Loucy (cell line): ENCODE measurements around the gene USP6.

ENCODE experiments used
- H2AFZ ChIP-seq: fragments of 200-600 bp; sonication (generic); 2 replicates; pipeline ENCODE4 v1.6.0; 2016; ENCODE audit warnings: antibody characterized with exemption, mild to moderate bottlenecking, low read length, moderate library complexity
- H3F3A ChIP-seq: fragments of 200-600 bp; 2 replicates; pipeline ENCODE4 v1.6.0; 2016; ENCODE audit warnings: antibody characterized with exemption, low read depth, mild to moderate bottlenecking
- H3K27me3 ChIP-seq: fragments of 200-600 bp; sonication (generic); 2 replicates; pipeline ENCODE4 v1.6.1; 2014; ENCODE audit warnings: low read length, mild to moderate bottlenecking; ENCODE audit not compliant: insufficient read depth, poor library complexity, severe bottlenecking
- H3K36me3 ChIP-seq: fragments of 200-600 bp; sonication (generic); 2 replicates; pipeline ENCODE4 v1.6.1; 2016; ENCODE audit warnings: low read length; ENCODE audit not compliant: insufficient read depth
- H3K4me1 ChIP-seq: fragments of 200-600 bp; sonication (generic); 2 replicates; pipeline ENCODE4 v1.5.1; 2014; ENCODE audit warnings: low read length, mild to moderate bottlenecking; ENCODE audit not compliant: insufficient read depth, poor library complexity, severe bottlenecking
- H3K4me2 ChIP-seq: fragments of 200-600 bp; sonication (generic); 2 replicates; pipeline ENCODE4 v1.6.0; 2014; ENCODE audit warnings: antibody characterized with exemption, low read length, low read depth, mild to moderate bottlenecking; ENCODE audit not compliant: poor library complexity, severe bottlenecking
- H3K4me3 ChIP-seq: fragments of 200-600 bp; sonication (generic); 2 replicates; pipeline ENCODE4 v1.5.1; 2014; ENCODE audit warnings: low read length, mild to moderate bottlenecking, mixed read lengths; ENCODE audit not compliant: poor library complexity, severe bottlenecking
- H3K79me2 ChIP-seq: fragments of 200-600 bp; sonication (generic); 2 replicates; pipeline ENCODE4 v1.6.1; 2014; ENCODE audit warnings: low read length; ENCODE audit not compliant: insufficient read depth
- H3K9ac ChIP-seq: fragments of 200-600 bp; sonication (generic); 2 replicates; pipeline ENCODE4 v1.6.0; 2014; ENCODE audit warnings: mild to moderate bottlenecking, low read depth, low read length, moderate library complexity; ENCODE audit not compliant: poor library complexity, severe bottlenecking
- H3K9me2 ChIP-seq: fragments of 200-600 bp; sonication (generic); replicated peaks from 2 replicates; pipeline ENCODE4 v1.6.1; 2016; ENCODE audit warnings: low read depth, low read length, mixed read lengths
- H3K9me3 ChIP-seq: fragments of 200-600 bp; sonication (generic); 2 replicates; pipeline ENCODE4 v1.6.1; 2014; ENCODE audit warnings: mild to moderate bottlenecking, antibody characterized with exemption, low read length, low read depth; ENCODE audit not compliant: insufficient read depth
- H4K20me1 ChIP-seq: fragments of 200-600 bp; sonication (generic); 2 replicates; pipeline ENCODE4 v1.6.0; 2014; ENCODE audit warnings: antibody characterized with exemption, low read length, mild to moderate bottlenecking; ENCODE audit not compliant: insufficient read depth, poor library complexity, severe bottlenecking
- CTCF ChIP-seq: fragments of 200-600 bp; sonication (generic); conservative IDR thresholded peaks from 2 replicates; pipeline ENCODE4 v1.5.1; 2014; ENCODE audit warnings: mild to moderate bottlenecking, antibody characterized with exemption, low read length
- EZH2phosphoT487 ChIP-seq: fragments of 200-600 bp; IDR thresholded peaks from 2 replicates; pipeline ENCODE4 v1.6.1; 2018; ENCODE audit warnings: antibody characterized with exemption, mild to moderate bottlenecking, moderate library complexity, borderline replicate concordance

USP6 gene

GRCh38 chr17:5184288-5184687 lies 68.5 kb downstream of the USP6 start:
- H3F3A ChIP-seq: no peaks in the 10 kb centered on the region
- H4K20me1 ChIP-seq: no peaks in the 10 kb centered on the region
- peaks cover 53% of the 10 kb centered on the region for H3K9me3 ChIP-seq
- H3K4me1 ChIP-seq: no peaks in the 10 kb centered on the region
- H3K4me2 ChIP-seq: no peak overlapping the region
- H2AFZ ChIP-seq: no peak overlapping the region
- H3K36me3 ChIP-seq: no peaks in the 10 kb centered on the region
- no peaks in the 10 kb centered on the region for H3K9me2 ChIP-seq
- H3K79me2 ChIP-seq: peaks cover 4% of the 10 kb centered on the region; the same call in 1 of the 2 replicates
- TF ChIP-seq CTCF (no peak), EZH2phosphoT487 (no peak)
- H3K9ac ChIP-seq: no peak overlapping the region
- no peak overlapping the region for H3K4me3 ChIP-seq
- H3K27me3 ChIP-seq: no peaks in the 10 kb centered on the region

- no peaks in the 10 kb centered on the region for H3K9me2 ChIP-seq
- H3K36me3 ChIP-seq: no peaks in the 10 kb centered on the region
- H3K79me2 ChIP-seq: peaks cover 27% of the 10 kb centered on the region
- H3K4me3 ChIP-seq: peak within 1 kb of the TSS; percentile 99
- no peaks in the 10 kb centered on the region for H3F3A ChIP-seq
- peak within 1 kb of the TSS; percentile 94 for H3K9ac ChIP-seq
- H2AFZ ChIP-seq: peak within 1 kb of the TSS; percentile 90
- TF ChIP-seq CTCF (peak; percentile 74), EZH2phosphoT487 (no peak)
- H3K4me1 ChIP-seq: peaks cover 28% of the 10 kb centered on the region
- H3K4me2 ChIP-seq: peak within 1 kb of the TSS; percentile 99
- no peaks in the 10 kb centered on the region for H3K27me3 ChIP-seq
- no peaks in the 10 kb centered on the region for H4K20me1 ChIP-seq
- H3K9me3 ChIP-seq: no peaks in the 10 kb centered on the region
Observed at GRCh38 chr17:5191541-5192417, 75.9 kb downstream of the USP6 start, which contains the start of gene ZNF594. Gene ZNF594, minus strand, starts transcription at chr17:5191868. Its CDS starts 7,612 bp downstream, at chr17:5184256.

- no peaks in the 10 kb centered on the region for H3K27me3 ChIP-seq
- no peak overlapping the region for H3K4me2 ChIP-seq
- H3K9me3 ChIP-seq: no peaks in the 10 kb centered on the region
- H3F3A ChIP-seq: no peaks in the 10 kb centered on the region
- TF ChIP-seq EZH2phosphoT487 (no peak), CTCF (no peak)
- H3K9ac ChIP-seq: no peak overlapping the region
- peaks cover 28% of the 10 kb centered on the region for H3K4me1 ChIP-seq
- peaks cover 23% of the 10 kb centered on the region for H3K79me2 ChIP-seq
- no peaks in the 10 kb centered on the region for H3K36me3 ChIP-seq
- no peak overlapping the region for H2AFZ ChIP-seq
- H4K20me1 ChIP-seq: no peaks in the 10 kb centered on the region
- H3K9me2 ChIP-seq: no peaks in the 10 kb centered on the region
- H3K4me3 ChIP-seq: no peak overlapping the region
Observed at GRCh38 chr17:5194346-5194745, 78.5 kb downstream of the USP6 start.
